ENCODE results near the gene BET1.

The BET1 gene

DNA sequence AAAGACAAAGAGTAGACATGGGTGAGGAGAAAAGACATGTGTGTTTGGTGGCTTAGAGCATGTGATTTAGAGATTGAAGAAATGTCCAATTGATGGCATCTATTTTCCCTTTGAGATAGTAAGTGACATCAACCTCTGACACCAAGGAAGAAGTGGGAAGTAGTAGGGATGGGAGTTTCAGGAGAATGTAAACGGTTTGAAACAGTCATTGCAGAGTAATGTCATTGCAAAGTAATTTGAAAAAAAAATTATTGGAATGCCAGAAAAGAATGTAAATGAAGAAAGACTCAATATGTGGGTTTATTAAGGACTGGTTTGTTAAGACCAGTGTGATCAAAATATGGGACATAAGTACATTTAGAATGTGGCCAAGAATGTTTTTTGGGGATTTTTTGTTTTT, 56.0 kb downstream of the BET1 start:
- no peak overlapping the region for H3K4me3 ChIP-seq (ENCODE audit: severe bottlenecking)
- ATAC-seq (ENCODE audit: low read depth) (no peak), DNase-seq (ENCODE audit: low spot score) (no peak)
- no peaks in the 10 kb centered on the region for H3K27me3 ChIP-seq (ENCODE audit: insufficient read depth, poor library complexity, severe bottlenecking)
- TF ChIP-seq, protein P1, sequence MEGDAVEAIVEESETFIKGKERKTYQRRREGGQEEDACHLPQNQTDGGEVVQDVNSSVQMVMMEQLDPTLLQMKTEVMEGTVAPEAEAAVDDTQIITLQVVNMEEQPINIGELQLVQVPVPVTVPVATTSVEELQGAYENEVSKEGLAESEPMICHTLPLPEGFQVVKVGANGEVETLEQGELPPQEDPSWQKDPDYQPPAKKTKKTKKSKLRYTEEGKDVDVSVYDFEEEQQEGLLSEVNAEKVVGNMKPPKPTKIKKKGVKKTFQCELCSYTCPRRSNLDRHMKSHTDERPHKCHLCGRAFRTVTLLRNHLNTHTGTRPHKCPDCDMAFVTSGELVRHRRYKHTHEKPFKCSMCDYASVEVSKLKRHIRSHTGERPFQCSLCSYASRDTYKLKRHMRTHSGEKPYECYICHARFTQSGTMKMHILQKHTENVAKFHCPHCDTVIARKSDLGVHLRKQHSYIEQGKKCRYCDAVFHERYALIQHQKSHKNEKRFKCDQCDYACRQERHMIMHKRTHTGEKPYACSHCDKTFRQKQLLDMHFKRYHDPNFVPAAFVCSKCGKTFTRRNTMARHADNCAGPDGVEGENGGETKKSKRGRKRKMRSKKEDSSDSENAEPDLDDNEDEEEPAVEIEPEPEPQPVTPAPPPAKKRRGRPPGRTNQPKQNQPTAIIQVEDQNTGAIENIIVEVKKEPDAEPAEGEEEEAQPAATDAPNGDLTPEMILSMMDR (IDR thresholded peaks at IDR 0.05; ENCODE audit: poor library complexity, severe bottlenecking) = no peak
- peaks cover 3% of the 10 kb centered on the region for H3K4me1 ChIP-seq (ENCODE audit: insufficient read depth, poor library complexity, severe bottlenecking)
- H3K9me3 ChIP-seq (ENCODE audit: severe bottlenecking) = no peaks in the 10 kb centered on the region
- no peaks in the 10 kb centered on the region for H3K36me3 ChIP-seq (ENCODE audit: low read depth)
- no peak overlapping the region for H3K27ac ChIP-seq (ENCODE audit: poor library complexity, severe bottlenecking)

DNA sequence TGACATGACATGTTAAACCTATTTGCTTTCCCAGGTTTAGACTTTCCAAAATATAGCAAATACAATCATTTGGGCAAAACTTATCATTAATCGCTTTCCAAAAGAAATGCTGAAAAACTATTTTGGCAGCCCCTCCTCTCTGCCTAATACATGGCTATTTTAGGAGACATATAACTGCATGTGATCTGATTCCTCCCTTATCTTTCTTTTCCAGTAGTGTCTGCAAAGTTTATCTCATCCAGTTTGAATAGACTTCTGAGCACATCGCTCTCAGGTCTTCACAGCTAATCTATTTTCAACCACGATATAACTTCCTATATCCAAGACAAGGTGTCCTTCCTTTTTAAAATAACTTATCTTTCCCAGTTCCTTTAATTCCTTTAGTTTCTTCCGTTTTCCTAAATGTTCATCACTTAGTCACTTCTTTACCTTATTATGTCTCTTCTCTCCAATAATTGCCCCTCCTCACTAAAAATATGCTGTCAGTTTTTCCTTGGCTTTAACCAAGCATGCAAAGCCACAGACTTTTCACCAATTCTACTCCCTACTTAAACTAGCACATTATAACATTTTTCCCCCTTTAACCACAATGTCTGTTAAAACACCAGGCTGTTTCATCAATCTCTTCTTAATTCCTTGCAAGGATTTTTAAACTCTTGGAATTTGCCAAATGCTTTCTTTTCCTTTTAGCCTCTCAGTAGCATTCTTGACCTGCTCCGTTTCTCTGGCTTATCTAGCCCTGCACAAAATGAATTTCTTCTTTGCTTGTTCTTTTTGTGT, 58.2 kb downstream of the BET1 start:
- no peaks in the 10 kb centered on the region for H3K36me3 ChIP-seq (ENCODE audit: low read depth)
- H3K27me3 ChIP-seq (ENCODE audit: insufficient read depth, poor library complexity, severe bottlenecking) = no peaks in the 10 kb centered on the region
- ATAC-seq (ENCODE audit: low read depth) = no peak
- H3K4me3 ChIP-seq (ENCODE audit: severe bottlenecking) = no peak overlapping the region
- H3K9me3 ChIP-seq (ENCODE audit: severe bottlenecking) = no peaks in the 10 kb centered on the region
- no peak overlapping the region for H3K27ac ChIP-seq (ENCODE audit: poor library complexity, severe bottlenecking)
- TF ChIP-seq, protein P1 (IDR thresholded peaks at IDR 0.05; ENCODE audit: poor library complexity, severe bottlenecking) = no peak
- H3K4me1 ChIP-seq (ENCODE audit: insufficient read depth, poor library complexity, severe bottlenecking) = peaks cover 3% of the 10 kb centered on the region
- DNase-seq (ENCODE audit: low spot score) = no peak

DNA sequence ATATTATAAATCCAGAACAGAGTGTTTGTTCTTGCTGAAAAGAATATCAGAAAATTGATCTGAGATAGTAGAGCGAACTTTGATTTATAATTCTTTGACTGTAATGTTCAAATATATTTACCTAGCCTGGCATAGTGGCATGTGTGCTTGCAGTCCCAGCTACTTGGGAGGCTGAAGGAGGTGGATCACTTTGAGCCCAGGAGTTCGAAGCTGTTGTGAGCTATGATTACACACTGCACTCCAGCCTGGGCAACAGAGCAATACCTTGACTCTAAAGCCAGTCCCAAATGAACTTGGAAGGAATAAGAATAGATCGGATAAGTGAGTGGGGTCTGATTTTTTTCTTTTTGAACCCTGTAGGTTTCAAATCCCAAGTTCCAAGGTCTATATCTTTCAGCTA, 59.1 kb downstream of the BET1 start:
- H3K36me3 ChIP-seq (ENCODE audit: low read depth) = no peaks in the 10 kb centered on the region
- H3K4me3 ChIP-seq (ENCODE audit: severe bottlenecking) = no peak overlapping the region
- peaks cover 3% of the 10 kb centered on the region for H3K4me1 ChIP-seq (ENCODE audit: insufficient read depth, poor library complexity, severe bottlenecking)
- H3K9me3 ChIP-seq (ENCODE audit: severe bottlenecking) = no peaks in the 10 kb centered on the region
- TF ChIP-seq, protein P1 (IDR thresholded peaks at IDR 0.05; ENCODE audit: poor library complexity, severe bottlenecking) = no peak
- no peaks in the 10 kb centered on the region for H3K27me3 ChIP-seq (ENCODE audit: insufficient read depth, poor library complexity, severe bottlenecking)
- H3K27ac ChIP-seq (ENCODE audit: poor library complexity, severe bottlenecking) = no peak overlapping the region
- DNase-seq (ENCODE audit: low spot score) (no peak), ATAC-seq (ENCODE audit: low read depth) (no peak)

DNA sequence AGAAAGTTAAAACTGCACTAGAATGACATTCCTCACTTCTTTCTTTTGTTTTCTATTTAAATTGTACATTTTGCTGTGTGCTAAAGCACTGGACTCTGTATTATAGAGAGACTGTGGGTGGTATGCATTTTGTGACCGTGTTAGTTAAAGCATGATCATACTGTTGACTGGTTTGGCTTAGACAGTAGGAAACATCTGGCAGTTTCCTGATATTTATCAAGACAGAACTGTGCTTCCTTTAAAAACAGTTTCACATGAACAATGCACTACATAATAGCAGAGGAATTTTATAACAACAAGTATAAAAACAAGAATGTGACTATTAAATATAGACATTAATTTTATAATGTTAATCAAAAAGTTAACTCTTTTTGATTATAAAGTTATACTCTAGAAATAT, 59.5 kb downstream of the BET1 start:
- ATAC-seq (ENCODE audit: low read depth) (no peak), DNase-seq (ENCODE audit: low spot score) (no peak)
- Histone ChIP-seq H3K9me3 (ENCODE audit: severe bottlenecking) (no peaks in the 10 kb centered on the region), H3K27ac (ENCODE audit: poor library complexity, severe bottlenecking) (no peak overlapping the region), H3K36me3 (ENCODE audit: low read depth) (no peaks in the 10 kb centered on the region), H3K27me3 (ENCODE audit: insufficient read depth, poor library complexity, severe bottlenecking) (no peaks in the 10 kb centered on the region), H3K4me1 (ENCODE audit: insufficient read depth, poor library complexity, severe bottlenecking) (peaks cover 3% of the 10 kb centered on the region), H3K4me3 (ENCODE audit: severe bottlenecking) (no peak overlapping the region)
- TF ChIP-seq, protein P1 (IDR thresholded peaks at IDR 0.05; ENCODE audit: poor library complexity, severe bottlenecking) = no peak

DNA sequence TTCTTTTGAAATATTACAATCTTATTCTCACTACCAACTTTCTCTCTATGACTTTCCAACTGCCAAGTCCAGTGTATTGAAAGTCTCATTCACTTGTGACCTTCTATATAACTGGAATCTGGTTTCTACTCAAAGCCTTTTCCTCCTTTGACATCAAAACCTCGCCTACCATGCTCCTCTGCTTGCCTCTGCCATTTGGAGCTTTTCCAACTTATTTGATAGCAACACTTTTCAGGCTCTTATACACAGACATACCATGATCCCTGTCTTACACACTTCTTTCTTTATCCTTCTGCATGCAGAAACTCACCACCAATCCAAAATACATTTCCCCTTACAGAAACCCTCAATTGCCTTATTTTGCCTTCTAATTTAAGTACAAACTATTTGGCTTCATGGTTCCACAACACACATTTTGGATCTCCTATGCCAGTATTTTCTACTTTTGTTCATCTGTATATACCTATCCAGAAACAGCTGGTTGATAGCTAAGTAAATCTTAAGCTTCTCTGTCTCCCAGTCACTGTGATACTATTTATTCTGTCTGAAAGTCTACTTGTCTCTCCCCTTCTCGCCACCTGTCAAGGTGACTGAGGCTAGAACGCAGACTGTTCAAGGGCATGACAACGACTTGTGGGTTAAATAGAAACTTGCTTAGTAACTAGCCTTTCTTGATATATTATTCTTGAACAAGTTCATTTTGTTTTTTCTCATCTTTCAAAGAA, 60.2 kb downstream of the BET1 start:
- TF ChIP-seq, protein P1 (IDR thresholded peaks at IDR 0.05; ENCODE audit: poor library complexity, severe bottlenecking) = no peak
- Histone ChIP-seq H3K4me1 (ENCODE audit: insufficient read depth, poor library complexity, severe bottlenecking) (peaks cover under 1% of the 10 kb centered on the region), H3K9me3 (ENCODE audit: severe bottlenecking) (no peaks in the 10 kb centered on the region), H3K27ac (ENCODE audit: poor library complexity, severe bottlenecking) (no peak overlapping the region), H3K27me3 (ENCODE audit: insufficient read depth, poor library complexity, severe bottlenecking) (no peaks in the 10 kb centered on the region), H3K36me3 (ENCODE audit: low read depth) (no peaks in the 10 kb centered on the region), H3K4me3 (ENCODE audit: severe bottlenecking) (no peak overlapping the region)
- ATAC-seq (ENCODE audit: low read depth) (no peak), DNase-seq (ENCODE audit: low spot score) (no peak)
